ENCODE measurements around the gene ADGRL3.

Gene ADGRL3

DNA sequence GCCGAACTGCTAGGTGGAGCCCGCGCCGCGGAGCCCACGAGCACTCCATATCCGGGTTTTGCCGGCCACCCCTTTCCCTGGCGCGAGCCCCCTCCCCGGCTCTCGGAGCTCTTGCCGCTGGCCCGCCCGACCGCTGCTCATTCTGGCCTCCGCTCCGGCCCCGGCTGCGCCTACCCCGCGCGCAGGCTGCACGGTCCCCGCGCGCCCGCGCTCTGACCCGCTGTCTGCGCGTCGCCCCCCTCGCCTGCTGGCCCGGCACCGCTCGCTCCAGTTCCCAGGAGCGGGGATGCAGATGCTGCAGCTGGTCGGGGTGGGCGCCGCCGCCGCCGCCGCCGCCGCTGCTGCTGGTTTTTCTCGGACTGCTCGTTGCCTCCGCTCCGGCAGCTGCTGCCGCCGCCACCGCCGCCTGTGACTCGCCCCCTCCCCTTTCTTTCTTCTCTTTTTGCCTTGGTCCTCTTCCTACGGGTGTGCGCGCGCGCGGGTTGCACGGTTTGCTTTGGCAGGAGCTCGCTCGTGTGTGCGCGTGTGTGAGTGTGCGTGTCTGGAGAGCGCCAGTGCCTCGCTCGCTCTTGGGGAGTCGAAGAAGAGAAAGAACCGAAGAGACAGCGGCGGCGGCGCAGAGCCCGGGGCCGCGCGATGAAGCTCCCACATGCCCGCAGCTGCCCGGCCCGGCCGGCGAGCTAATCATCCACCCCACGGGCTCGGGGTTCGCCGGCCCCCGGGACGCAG, at the start of gene ADGRL3:
Gene ADGRL3 (plus strand): TSS at position 140 of the 729 bp plus-strand sequence.
- peak; percentile 3 for DNase-seq (ENCODE audit: low read depth)
- TF ChIP-seq, protein P1, sequence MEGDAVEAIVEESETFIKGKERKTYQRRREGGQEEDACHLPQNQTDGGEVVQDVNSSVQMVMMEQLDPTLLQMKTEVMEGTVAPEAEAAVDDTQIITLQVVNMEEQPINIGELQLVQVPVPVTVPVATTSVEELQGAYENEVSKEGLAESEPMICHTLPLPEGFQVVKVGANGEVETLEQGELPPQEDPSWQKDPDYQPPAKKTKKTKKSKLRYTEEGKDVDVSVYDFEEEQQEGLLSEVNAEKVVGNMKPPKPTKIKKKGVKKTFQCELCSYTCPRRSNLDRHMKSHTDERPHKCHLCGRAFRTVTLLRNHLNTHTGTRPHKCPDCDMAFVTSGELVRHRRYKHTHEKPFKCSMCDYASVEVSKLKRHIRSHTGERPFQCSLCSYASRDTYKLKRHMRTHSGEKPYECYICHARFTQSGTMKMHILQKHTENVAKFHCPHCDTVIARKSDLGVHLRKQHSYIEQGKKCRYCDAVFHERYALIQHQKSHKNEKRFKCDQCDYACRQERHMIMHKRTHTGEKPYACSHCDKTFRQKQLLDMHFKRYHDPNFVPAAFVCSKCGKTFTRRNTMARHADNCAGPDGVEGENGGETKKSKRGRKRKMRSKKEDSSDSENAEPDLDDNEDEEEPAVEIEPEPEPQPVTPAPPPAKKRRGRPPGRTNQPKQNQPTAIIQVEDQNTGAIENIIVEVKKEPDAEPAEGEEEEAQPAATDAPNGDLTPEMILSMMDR (conservative IDR thresholded peaks at IDR 0.05; ENCODE audit: control insufficient read depth, insufficient read depth, low read depth, low read length): no peak
- peak within 1 kb of the TSS; percentile 4 for H3K4me3 ChIP-seq (ENCODE audit: control insufficient read depth, low read depth, low read length)

DNA sequence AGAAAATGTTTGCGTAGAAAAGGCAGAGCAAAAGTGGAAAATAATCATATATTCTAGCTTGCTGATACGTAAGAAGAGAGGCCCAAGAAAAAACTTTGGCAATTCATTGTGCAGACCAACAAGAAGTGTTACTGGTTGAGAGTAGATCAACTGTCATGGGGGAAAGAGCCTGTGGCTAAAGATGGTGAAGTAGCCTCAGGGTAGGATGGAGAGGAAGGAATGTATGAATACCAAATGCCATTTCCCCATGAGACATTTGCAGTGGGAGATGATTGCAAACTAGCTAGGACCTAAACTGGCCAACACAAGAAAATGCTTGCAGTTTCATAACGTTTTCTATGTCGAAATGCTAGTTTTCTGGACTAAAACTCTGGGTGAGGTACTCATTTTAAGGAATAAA, 47.7 kb upstream of the ADGRL3 start:
- no peak overlapping the region for H3K4me3 ChIP-seq (ENCODE audit: control insufficient read depth, low read depth, low read length)
- DNase-seq (ENCODE audit: low read depth): no peak
- TF ChIP-seq, protein P1 (conservative IDR thresholded peaks at IDR 0.05; ENCODE audit: control insufficient read depth, insufficient read depth, low read depth, low read length): no peak

DNA sequence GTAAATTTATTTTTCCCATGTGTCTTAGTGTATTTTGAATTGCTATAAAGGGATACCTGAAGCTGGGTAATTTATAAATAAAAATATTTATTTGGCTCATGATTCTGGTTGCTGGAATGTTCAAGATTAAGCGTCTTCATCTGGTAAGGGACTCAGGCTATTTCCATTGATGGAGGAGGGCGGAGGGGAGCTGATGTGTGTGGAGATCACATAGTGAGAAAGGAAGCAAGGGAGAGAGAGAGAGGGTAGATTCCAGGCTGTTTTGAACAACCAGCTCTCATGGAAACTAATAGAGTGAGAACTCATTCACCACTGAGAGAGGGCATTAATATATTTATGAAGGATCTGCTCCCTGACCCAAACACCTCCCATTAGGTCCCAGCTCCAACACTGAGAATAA, 39.6 kb upstream of the ADGRL3 start:
- DNase-seq (ENCODE audit: low read depth): no peak
- no peak overlapping the region for H3K4me3 ChIP-seq (ENCODE audit: control insufficient read depth, low read depth, low read length)
- TF ChIP-seq, protein P1 (conservative IDR thresholded peaks at IDR 0.05; ENCODE audit: control insufficient read depth, insufficient read depth, low read depth, low read length): no peak

DNA sequence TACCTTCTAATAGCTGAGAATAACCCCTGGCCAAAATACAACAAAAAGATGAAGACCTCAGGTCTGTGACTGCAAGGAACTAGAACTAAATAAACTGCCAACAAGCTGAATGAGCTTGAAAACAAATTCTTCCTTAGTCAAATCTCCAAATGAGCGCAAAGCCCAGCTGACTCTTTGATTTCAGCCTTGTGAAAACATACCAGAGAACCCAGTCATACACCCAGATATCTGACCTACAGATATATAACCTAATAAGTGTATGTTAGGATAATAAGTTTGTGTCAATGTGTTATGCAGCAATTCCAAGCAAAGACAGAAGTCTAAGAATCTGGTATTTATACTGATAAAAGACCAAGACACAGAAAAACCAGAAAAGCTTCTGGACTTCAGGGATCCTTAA, 38.0 kb upstream of the ADGRL3 start:
- DNase-seq (ENCODE audit: low read depth): no peak
- H3K4me3 ChIP-seq (ENCODE audit: control insufficient read depth, low read depth, low read length): no peak overlapping the region
- TF ChIP-seq, protein P1 (conservative IDR thresholded peaks at IDR 0.05; ENCODE audit: control insufficient read depth, insufficient read depth, low read depth, low read length): no peak

DNA sequence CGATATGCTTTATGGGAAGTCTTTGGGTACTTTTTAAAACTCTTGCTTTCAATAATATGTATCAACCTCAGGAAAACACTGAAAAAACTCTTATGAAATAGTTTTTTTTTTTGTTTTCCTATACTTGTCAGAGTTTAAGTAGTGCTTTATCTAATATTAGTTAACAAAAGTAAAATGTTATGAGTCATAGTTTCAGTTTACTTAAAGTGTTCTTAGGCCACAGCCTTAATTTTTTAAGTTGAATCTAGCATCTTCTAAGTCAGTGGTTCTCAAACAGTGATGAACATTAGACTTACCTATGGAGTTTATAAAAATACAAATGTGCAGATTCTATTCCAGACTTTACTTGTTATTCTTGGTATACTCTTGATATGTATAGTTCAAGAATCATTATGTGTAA, 26.3 kb upstream of the ADGRL3 start:
- DNase-seq (ENCODE audit: low read depth): no peak
- no peak overlapping the region for H3K4me3 ChIP-seq (ENCODE audit: control insufficient read depth, low read depth, low read length)
- TF ChIP-seq, protein P1 (conservative IDR thresholded peaks at IDR 0.05; ENCODE audit: control insufficient read depth, insufficient read depth, low read depth, low read length): no peak

DNA sequence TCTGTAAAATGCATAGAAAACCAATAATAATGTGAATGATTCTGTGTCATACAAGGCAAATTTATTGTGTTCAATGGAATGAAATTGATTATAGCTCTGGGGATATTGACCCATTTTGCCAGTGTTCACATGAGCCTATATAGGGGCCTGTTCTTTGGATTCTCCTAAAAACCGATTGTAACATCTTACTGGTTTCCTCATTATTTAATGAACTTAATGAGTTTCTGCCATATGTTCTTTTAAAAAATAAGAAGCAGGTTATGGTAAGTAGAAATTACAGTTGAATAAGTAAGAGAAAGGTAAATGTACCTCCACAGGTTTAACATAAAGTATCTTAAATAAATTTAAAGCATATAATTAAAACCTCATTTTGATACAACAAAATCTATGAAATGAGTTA, 24.6 kb upstream of the ADGRL3 start:
- H3K4me3 ChIP-seq (ENCODE audit: control insufficient read depth, low read depth, low read length): no peak overlapping the region
- DNase-seq (ENCODE audit: low read depth): no peak
- TF ChIP-seq, protein P1 (conservative IDR thresholded peaks at IDR 0.05; ENCODE audit: control insufficient read depth, insufficient read depth, low read depth, low read length): no peak
